Measurements from ENCODE around the gene KNCN.

DNA sequence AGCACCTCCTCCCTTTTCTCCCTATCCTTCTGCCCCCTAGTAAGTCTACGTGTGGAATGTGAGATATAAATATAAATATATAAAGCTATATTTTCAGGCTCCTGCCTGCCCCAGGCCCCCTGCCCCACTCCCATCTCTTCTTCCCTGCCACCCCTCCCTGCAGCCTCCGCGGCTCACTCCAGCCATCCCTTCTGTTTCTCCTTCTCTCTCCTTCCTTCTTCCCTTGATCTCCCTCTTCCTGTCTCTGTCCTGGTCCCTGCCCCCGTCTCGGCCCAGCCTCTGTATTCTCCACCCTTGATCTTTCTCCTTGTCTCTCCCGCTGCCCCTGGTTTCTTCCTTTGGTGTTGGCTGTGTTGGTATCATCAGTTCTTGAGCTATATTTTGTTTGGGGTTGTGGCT, 38.7 kb downstream of the KNCN start:
- TF ChIP-seq CTCF (IDR thresholded peaks at IDR 0.05) (no peak), POLR2A (IDR thresholded peaks at IDR 0.05) (no peak), POLR2AphosphoS5 (IDR thresholded peaks at IDR 0.05) (no peak)

Measured in breast epithelium (tissue), 3 donors.